ENCODE data around the gene MARVELD1.
"Not testable (repeated sequence)": the region's sequence is repeated elsewhere in the genome, so short reads cannot be mapped to it uniquely, and the experiment has no call there.

- TF ChIP-seq CTCF (IDR thresholded peaks at IDR 0.05; ENCODE audit: control extremely low read depth in 1 of 3, insufficient read depth in 1 of 3, low read depth in 1 of 3, low read length in 3 of 3); USF2 (IDR thresholded peaks at IDR 0.05; ENCODE audit: low read length); ATF3 (IDR thresholded peaks at IDR 0.05; ENCODE audit: insufficient read depth, low read depth, low read length); RBBP5 (IDR thresholded peaks at IDR 0.05; ENCODE audit: borderline replicate concordance, low read depth, low read length); E2F6 (IDR thresholded peaks at IDR 0.05); BRCA1 (IDR thresholded peaks at IDR 0.05; ENCODE audit: low read depth, low read length); RFX5 (IDR thresholded peaks at IDR 0.05; ENCODE audit: borderline replicate concordance, low read depth, low read length); POLR2A (IDR thresholded peaks at IDR 0.05; ENCODE audit: control extremely low read depth in 1 of 2, low read depth in 2 of 2, low read length in 2 of 2); GABPA (IDR thresholded peaks at IDR 0.05; ENCODE audit: borderline replicate concordance, insufficient read depth, low read length); CREB1 (IDR thresholded peaks at IDR 0.05); GTF2F1 (IDR thresholded peaks at IDR 0.05; ENCODE audit: borderline replicate concordance, low read depth, low read length); MAX (IDR thresholded peaks at IDR 0.05); YY1 (IDR thresholded peaks at IDR 0.05; ENCODE audit: low read depth, low read length): not testable (repeated sequence)
These were observed 29.2 kb upstream of the MARVELD1 start for GRCh38 chr10:97684368-97684713.
